Measurements from ENCODE around the gene NSF.
"Not testable (repeated sequence)": the region's sequence is repeated elsewhere in the genome, so short reads cannot be mapped to it uniquely, and the experiment has no call there.

The NSF gene

GRCh38 chr17:46628753-46629436 is 38.4 kb downstream of the NSF start:
- not testable (repeated sequence) for DNase-seq (ENCODE audit: low read depth)

- not testable (repeated sequence) for DNase-seq (ENCODE audit: low read depth)
Measured at GRCh38 chr17:46632146-46632545, 41.7 kb downstream of the NSF start.

GRCh38 chr17:46634844-46635243 is 44.4 kb downstream of the NSF start:
- not testable (repeated sequence) for DNase-seq (ENCODE audit: low read depth)

GRCh38 chr17:46641861-46642656 is 51.6 kb downstream of the NSF start:
- DNase-seq (ENCODE audit: low read depth) = not testable (repeated sequence)

- not testable (repeated sequence) for DNase-seq (ENCODE audit: low read depth)
Measured at GRCh38 chr17:46647251-46647650, 56.8 kb downstream of the NSF start.

GRCh38 chr17:46647688-46648278 is 57.3 kb downstream of the NSF start:
- DNase-seq (ENCODE audit: low read depth) = not testable (repeated sequence)

GRCh38 chr17:46649246-46649645 is 58.8 kb downstream of the NSF start:
- DNase-seq (ENCODE audit: low read depth) = not testable (repeated sequence)

GRCh38 chr17:46652024-46652643 is 61.7 kb downstream of the NSF start:
- not testable (repeated sequence) for DNase-seq (ENCODE audit: low read depth)

- not testable (repeated sequence) for DNase-seq (ENCODE audit: low read depth)
Measured at GRCh38 chr17:46658235-46658634, 67.8 kb downstream of the NSF start.

- DNase-seq (ENCODE audit: low read depth) = not testable (repeated sequence)
Measured at GRCh38 chr17:46659702-46660101, 69.2 kb downstream of the NSF start.

GRCh38 chr17:46663123-46663522 is 72.7 kb downstream of the NSF start:
- DNase-seq (ENCODE audit: low read depth) = not testable (repeated sequence)

- not testable (repeated sequence) for DNase-seq (ENCODE audit: low read depth)
Measured at GRCh38 chr17:46663552-46663951, 73.1 kb downstream of the NSF start.

- DNase-seq (ENCODE audit: low read depth) = not testable (repeated sequence)
Measured at GRCh38 chr17:46665969-46666368, 75.5 kb downstream of the NSF start.

GRCh38 chr17:46670789-46671188 is 80.3 kb downstream of the NSF start:
- DNase-seq (ENCODE audit: low read depth) = not testable (repeated sequence)

- DNase-seq (ENCODE audit: low read depth) = not testable (repeated sequence)
Measured at GRCh38 chr17:46672777-46673176, 82.3 kb downstream of the NSF start.

- DNase-seq (ENCODE audit: low read depth) = not testable (repeated sequence)
Measured at GRCh38 chr17:46677819-46678218, 87.3 kb downstream of the NSF start.

GRCh38 chr17:46683653-46684052 is 93.2 kb downstream of the NSF start:
- not testable (repeated sequence) for DNase-seq (ENCODE audit: low read depth)

- not testable (repeated sequence) for DNase-seq (ENCODE audit: low read depth)
Measured at GRCh38 chr17:46685284-46685683, 94.8 kb downstream of the NSF start.

- DNase-seq (ENCODE audit: low read depth) = not testable (repeated sequence)
Measured at GRCh38 chr17:46692196-46692595, 101.7 kb downstream of the NSF start.

GRCh38 chr17:46693283-46693682 is 102.8 kb downstream of the NSF start:
- DNase-seq (ENCODE audit: low read depth) = not testable (repeated sequence)

GRCh38 chr17:46696522-46696921 is 106.1 kb downstream of the NSF start:
- DNase-seq (ENCODE audit: low read depth) = not testable (repeated sequence)

GRCh38 chr17:46699014-46699413 is 108.5 kb downstream of the NSF start:
- DNase-seq (ENCODE audit: low read depth) = not testable (repeated sequence)

Data from GM04503 (cell line).